Activated T-cell treated with anti-CD3 and anti-CD28 coated beads, Interleukin-2, amount 50 U/mL, for 48 hours (primary cell): Measurements from ENCODE around the gene SLCO3A1.

Source experiments
- DNase-seq, 2 experiments: peaks; one replicate each; pipeline ENCODE4 v3.0.0-alpha.2; 2020

Gene SLCO3A1

DNA sequence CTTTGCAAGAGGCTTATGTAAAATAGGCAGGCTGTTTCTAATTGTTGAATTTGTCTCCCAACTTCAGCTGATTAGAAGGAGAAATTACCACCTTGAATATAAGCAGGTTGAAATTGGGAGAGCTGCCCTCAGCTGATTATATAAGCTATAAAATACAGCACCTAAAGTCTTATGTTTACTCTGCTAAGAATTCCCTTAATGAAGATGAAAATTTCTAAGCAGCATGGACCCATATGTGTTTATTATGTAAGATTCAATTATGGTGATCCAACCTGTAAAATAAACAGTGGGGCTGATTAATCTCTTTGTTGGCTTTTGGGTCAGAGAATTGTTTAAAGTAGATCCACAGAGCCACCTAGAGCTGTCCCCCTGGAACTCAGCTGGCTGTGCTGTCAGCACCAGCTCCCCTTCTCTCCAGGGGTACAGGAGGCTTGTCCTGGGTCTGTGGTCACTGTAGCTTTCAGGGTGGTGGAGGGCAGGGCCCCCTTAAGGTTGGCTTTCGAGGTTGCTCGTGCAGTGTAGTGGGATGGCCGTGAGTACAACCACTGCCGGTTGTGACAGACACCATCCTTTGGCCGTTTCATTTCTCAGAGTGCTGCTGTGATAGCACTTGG, 9.5 kb downstream of the SLCO3A1 start:
- DNase-seq, result no peak

DNA sequence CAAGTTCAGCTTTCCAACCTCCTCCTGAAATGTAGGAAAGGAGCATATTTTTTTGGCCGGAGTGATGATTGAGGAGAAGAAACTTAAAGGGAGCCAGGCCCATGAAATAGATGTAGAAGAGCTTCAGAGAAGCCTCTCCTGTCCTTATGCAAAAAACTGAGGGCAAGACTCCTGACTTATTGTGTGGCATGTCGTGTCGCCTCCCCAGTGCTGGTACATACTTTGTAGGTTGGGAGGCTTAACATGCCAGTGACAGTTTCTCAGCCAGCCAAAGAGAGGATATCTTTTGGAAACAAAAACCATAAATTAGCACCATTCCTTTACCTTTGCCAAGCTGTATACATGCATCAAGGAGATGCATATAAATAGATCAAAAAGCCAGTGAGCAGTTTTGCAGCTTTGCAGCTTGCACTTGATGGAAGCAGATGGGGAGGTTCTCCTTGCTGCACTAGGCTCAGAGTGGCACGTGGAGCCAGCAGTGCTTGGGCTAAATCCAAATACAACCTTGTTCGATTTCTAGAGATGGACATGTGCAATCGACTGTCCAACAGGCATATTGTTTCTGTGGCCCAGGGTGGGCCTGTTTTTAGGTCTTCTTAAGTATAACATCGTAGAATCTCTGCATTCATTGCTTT, 10.2 kb downstream of the SLCO3A1 start:
- no peak for DNase-seq

DNA sequence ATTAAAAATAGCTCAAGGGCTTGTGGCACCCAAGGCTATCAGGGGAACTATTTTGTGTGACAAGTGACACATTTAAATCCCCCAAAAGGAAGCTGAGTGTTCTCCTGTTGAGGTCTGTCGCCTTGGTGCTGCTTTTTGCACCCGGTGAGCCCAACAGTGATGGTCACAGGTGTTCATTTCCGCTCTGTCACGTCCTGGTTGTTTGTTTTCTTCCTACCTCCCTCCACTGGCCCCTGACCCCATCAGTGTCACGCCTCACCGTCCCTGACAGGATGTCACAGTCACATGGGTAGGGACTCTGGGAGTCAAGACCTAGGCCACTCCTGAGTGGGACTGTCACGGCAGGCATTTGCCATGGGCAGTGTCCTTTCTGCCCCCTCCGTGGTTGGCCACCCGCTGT, 11.2 kb downstream of the SLCO3A1 start:
- no peak for DNase-seq

DNA sequence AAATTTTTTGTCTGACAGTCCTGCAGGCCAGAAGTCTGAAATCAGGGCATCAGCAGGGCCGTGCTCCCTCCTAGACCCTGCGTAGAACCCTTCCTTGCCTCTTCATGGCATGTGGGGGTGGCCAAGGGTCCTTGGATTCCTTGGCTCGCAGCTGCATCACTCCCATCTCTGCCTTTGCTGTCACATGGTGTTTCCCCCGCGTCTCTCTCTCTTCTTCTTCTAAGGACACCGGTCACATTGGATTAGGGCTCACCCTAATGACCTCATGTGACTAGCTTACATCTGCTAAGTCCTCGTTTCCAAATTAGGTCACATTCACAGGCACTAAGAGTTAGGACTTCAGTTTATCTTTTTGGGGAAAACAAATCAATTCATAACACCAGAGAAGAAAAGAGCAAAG, 12.0 kb downstream of the SLCO3A1 start:
- no peak for DNase-seq

DNA sequence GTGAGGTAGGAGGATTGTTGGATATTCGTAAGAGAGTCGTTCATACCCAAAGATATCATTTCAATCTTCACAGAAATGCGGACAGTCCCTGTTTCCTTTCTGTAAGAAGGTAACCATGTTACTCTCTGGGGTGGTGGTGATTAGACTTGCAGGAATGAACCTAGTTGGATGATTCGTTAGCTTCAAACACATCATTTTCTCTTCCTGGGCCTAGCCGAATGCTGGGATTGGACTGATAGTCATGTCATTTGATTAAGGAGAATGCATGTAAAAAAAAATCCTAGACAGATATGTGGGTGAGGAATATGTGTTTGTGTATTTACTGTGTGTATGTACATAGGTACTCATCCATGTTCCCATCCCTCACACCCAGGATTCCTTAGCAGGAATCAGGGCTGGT, 12.4 kb downstream of the SLCO3A1 start:
- DNase-seq, result no peak

DNA sequence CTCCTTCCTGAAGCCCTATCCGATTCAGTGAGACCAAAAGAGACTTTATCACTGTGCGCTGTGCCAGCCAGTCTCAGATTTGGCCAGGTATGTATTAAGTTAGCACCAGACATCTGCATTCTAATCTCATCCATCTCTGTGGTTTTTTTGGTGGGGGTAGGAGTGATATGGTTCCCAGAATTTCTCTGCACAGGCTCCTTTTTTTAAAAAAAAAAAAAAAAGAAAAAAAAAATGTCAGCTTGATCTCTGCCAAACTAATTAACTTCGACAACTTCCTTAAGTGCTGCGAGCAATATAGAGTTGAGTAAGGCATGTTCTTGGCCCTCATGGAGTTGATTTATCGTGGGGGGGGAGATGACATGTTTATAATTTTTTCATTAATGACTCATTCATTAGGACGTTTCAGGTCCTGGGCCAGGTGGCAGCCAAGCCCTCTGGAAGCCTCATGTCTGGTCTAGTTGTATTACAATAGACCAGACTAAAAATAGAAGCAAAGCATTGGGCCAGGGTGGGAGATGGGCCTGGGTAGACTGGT, 12.9 kb downstream of the SLCO3A1 start:
- no peak for DNase-seq

DNA sequence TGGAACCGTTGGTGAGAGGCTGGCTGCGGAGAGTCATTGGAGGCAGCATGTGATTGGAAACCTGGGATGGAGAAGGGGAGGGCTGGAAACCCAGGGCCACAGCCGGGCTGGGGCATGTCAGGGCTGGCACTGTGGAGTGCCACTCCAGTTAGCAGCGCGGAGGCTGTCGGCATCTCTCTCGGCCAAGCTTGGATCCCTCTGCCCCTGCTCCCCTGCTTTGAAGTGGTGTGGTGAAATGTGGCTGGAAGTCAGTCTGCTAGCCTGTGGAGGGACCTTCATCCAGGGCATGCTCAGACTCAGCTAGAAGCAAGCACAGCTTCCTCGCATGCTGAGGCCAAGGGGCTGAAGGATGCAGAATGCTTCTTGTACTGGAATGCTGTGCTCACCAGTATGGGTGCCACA, 13.5 kb downstream of the SLCO3A1 start:
- no peak for DNase-seq

DNA sequence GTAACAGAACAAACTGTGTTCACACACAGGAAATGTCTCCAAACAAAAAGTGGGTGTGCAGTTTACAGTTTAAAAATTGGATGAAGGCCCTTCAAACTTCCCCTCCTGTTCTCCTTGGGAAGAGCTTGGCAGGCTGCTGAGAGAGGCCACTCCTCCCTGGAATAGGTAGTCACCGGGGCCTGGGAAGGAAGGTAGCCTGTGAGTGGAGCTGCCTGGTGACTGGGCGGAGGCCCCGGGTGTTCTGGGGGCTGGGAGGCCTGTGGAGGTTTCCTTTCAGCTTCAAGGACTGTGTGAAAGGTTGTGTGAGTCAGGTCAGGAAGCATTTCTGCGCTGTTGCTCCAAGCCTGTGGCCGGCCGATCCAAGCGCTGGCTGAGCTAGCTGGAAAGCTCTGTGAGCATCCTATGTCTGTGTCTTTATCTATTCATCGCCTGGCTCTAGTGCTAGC, 14.1 kb downstream of the SLCO3A1 start:
- DNase-seq, result no peak

DNA sequence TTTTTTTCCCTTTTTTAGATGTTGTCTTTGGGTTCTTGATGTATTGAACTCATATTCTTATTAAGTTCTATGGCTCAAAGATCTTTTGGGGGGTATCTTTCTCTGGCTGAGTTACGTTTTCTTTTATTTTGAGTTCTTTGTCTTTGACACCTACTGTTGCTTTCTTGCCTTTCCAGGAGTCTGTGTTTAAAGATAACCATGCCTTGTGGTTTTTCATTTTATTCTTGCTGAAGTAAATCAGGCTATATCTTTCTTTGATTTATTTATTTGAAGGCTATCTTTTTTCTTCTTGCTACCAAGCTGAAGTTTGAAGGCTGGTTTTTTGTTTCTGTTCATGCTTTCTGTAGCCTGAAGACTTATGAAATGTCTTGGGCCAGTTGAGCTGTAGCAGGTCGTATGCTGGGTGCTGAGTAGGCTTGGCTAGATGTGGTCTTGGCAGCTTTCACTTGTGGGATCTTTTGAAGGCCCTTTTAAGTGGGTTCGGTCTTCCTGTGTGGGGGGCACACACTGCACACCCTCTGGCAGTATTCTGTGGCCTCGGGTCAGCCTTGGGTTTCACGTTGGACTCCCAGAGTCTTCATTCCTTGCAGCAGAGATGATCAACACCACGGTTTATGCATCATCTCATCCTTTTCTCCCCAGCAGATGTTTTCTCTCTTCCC, 17.5 kb downstream of the SLCO3A1 start:
- DNase-seq, result no peak

DNA sequence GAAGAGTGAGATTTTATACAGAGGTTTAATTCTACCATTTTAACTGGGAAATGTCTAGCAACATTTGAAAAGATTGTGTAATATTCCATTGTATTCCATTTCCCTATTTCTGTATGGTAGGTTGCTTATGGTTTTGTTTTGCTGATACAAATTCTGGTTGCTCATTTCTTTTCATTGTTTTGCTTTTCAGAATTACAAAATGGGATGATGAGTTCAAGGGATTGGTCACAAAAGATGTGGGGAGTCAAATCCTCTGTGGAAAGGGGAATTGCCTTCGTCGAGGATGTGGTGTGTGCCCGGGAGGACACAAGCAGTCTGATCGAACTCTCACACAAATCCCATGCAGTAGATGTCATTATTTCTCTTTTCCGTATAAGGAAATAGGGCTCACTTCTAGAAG, 18.3 kb downstream of the SLCO3A1 start:
- no peak for DNase-seq

DNA sequence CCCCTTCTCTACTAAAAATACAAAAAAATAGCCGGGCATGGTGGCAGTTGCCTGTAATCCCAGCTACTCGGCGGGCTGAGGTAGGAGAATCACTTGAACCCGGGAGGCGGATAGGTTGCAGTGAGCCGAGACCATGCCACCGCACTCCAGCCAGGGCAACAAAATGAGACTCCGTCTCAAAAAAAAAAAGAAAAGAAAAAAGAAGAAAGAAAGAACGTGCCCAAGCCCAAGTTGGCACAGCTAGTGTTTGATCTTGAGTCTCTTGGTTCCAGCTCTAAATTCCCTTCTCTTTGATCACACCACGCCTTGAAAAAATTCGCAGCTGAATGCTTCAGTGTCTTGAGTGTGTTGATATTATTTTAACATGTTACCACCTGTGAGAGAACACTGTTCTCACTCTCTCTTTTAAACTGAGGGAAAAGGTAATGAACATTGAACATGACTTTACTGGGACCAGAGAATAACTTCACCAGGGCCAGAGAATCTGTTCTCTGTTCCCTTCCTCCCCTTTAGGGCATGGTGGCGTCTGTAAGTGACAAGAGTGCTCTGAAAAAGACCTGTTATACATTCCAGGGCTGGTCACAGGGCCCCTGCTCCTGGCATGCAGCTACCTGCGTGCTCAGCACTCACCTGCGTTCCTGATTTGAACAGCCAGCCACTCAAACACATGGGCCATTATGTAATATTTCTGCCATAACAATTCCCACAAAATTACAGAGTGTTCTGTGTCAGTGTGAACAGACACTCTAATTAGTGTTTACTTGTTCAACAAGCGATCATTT, 19.0 kb downstream of the SLCO3A1 start:
- no peak for DNase-seq

DNA sequence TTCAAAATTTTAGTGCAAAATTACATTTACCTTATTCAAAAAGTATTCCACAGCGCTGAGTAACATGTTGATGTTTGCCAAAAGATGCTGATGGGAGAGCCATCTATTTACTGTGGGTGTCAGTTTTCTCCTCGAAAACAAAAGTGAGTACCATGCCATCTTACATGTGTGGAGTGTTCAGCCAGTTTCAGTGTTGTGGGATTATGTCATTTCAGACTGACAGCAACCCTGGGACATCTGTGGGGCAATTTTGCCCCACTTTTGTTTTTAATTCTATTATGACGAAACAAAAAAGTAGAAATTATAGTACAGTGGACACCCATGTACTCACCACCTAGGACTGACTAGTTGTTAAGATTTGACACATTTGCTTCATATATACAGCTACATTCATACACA, 19.6 kb downstream of the SLCO3A1 start:
- no peak for DNase-seq

DNA sequence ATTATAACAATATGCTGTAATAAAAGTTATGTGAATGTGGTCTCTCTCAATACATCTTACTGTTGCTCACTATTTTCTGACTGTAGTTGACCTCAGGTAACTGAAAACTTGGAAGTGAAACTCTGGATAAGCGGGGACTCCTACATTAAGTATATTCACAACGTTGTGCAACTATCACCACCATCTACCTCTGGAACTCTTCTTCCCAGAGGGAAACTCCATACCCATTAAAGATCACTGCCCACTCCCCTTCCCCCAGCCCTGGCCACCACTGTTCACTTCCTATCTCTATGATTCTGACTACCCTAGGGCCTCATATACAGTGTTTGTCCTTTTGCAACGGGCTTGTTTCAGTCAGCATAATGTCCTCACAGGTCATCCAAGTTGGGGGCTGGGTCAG, 20.7 kb downstream of the SLCO3A1 start:
- DNase-seq, result no peak

DNA sequence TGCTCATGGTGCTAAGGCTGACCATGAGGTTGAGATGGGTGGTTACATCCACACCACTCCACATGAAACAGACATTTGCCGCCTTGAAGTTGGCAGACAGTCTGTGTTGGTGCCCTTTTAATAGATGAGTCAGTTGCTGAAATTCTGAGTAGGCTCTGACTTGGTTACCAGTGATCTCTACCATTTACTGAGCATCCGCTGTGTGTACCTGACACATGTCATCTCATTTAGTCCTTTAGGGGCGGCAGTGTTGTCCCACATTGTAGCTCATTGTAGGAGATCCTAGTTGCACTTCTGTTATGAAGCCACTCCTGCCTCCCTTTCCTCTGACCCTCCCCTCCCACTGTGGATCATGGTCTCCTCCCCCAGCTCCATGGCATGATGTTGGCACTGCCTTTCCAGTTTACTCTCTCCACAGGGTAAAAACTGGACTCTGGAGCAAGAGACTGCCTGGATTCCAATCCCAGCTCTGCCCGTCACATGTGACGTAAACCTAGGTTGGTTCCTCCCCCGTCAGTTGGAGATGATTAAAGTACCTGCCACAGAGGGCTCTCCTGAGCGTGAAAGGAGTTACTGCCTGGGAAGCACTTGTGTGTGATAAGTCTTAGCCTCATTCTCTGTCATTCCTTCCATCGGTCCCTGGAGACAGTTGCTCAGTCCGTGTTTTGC, 21.6 kb downstream of the SLCO3A1 start:
- DNase-seq, result no peak

DNA sequence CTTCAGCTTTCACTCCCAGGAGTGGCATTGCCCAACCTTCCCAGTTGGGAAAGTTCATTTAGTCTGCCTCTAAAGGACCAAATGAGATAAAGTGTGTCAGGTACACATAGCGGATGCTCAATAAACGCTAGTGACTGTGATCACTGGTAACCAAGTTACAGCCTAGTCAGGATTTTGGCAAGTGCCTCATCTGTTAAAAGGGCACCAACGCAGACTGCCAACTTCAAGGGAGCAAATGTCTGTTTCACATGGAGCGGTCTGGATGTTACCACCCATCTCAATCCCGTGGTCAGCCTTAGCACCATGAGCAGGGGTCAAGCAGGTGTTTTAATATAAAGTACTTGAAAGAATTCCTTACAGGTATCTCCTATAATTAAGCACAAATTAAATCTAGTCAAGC, 22.7 kb downstream of the SLCO3A1 start:
- DNase-seq, result no peak

DNA sequence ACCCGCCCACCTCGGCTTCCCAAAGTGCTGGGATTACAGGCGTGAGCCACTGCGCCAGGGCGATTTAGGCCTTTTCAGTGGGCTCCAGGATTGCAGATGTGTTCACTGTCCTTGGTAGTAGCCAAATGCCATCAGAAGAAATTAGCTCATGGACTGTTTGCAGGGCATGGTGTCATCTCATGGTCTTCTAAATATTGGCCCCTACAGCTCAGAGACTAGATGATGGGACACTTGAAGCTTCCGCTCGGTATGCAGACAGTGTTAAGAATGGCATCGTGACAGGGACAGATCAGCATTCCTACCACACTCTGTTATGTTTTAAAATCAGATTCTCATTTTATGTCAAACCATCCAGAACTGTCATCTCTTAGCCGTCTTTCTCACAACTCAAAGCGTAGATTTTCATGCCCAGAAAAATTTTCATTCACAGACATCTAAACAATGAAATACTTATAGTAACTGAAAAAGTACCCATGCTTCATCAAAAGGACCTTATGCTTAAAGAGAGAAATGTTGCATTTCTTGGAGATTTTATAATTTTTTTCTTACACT, 24.9 kb downstream of the SLCO3A1 start:
- no peak for DNase-seq

DNA sequence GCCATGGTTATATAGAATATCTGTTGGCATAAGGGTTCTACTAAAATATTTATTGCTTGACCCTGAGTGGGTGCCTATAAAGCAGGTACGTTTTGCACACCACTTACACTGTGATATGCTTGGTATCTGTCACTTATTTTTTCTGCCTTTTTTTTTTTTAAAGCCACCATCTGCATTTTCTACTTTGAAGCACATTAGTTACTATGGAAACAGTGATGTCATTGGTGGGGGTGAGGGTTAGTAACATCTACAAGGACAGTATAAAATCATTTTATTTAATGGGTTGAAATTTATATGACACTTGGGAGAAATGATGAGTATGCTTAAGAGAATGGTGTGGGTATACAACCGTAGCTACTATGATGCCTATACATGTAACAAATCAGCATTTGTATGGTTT, 25.6 kb downstream of the SLCO3A1 start:
- DNase-seq, result no peak

DNA sequence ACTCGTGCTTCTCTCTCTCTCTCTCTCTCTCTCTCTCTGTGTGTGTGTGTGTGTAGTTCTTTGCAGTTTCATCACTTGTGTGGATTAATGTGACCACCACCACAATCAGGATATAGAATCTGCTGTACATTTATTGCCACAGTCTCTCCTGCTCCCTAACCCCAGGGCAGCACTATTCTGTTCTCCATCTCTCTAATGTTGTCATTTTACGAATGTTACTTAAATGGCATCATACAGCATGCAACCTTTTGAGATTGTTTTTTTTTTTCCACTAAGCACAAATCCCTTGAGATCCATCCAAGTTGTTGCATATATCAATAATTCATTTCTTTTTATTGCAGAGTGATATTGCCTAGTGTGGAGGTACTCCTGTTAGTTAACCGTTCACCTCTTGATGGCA, 26.9 kb downstream of the SLCO3A1 start:
- no peak for DNase-seq

DNA sequence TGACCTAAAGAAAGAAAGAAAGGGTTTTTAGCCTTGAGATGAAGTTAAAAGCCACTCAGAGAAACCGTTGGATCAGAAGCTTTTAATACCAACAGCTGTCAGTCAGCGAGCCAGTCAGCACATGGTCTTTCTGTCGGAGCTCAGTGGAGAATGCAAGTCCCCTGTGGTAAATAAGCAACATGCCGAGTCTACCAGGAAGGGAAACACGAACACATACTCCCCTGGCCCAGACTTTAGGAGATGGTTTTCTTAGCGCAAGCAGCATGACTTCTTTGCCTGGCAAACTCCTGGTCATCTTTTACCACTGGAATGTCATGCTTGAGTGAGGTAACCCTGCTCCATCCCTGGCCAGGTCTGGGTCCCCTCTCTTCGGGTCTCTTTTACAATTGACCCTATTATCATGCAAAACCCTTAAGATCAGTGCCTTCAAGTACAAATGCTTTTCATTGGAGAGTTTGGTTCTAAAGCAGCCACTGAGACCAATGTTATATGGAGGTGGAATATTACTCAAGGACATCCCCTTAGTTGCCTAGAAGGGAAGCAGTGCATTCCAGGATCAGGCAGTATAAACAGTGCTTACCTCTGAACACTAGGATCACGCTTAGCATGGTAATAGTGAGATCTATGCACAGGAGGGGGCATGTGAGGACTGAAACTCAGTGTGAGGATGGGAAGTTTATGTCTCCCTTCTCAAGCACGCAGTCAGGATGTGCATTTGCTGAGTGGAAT, 28.2 kb downstream of the SLCO3A1 start:
- DNase-seq, result no peak

DNA sequence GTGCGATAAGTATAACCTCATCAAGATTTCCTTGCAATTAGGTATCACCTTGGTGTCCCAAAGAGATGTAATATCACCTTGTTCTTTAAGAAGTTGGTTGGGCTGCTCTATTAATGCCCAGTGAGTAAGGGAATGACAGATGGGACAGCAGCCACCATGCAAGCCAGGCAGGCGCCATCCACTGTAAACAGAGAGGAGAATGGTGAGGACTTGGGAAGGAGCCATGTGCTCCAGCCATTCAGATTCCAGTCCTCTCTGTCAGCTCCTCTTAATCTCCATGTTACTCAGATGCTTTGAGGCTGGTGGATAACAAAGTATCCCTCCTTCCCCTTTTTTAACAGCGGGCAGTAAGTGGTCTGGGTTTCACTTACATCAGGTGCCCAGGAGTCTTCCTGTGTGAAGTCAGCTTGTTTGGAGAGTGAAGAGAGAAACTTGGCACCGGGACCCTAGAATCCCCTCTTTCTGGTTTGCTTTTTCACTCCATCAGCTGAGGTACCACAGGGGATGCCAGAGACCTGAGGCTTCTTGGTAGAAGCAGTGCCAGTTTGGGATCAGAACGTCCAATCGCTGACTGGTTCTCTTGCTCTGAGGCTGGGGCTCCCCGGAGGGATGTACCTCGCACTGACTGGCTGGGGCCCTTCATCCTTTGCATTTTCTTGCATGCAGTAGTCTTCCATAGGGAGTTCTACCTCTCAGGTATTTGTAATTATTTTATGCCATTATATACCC, 29.5 kb downstream of the SLCO3A1 start:
- DNase-seq, result no peak

DNA sequence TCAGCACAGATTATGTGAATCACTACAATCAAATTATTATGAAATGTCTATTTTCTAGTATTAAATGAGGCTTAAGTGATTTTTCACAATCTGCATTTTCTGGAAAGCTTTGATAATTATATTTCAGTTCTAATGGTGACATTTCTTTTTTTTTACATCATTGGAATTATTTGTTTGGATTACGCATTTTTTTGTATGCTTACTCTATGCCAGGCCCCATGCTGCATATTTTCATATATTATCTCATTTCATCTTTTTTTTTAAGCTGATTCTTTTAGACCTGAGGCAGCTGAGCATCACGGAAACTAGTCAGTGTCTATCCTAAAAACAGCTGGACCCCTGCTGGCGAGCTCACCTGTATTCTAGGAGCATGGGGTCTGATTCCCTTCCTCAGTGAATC, 31.1 kb downstream of the SLCO3A1 start:
- no peak for DNase-seq
